CD14-positive monocyte (primary cell): ENCODE measurements around the gene CHI3L2. TPM values are rescaled to one million over a fixed set of nuclear protein-coding genes. Genes with fewer than 3 reads are reported as not detected.

Source experiments
- DNase-seq, 3 donors: peaks; one replicate each; pipeline ENCODE4 v3.0.0-alpha.2; 2011 to 2022
- H2AFZ ChIP-seq: 2 replicates; pipeline ENCODE4 v1.6.0; 2012; ENCODE audit warnings: mild to moderate bottlenecking, low read depth, low read length, inconsistent platforms; ENCODE audit not compliant: insufficient read depth, poor library complexity, severe bottlenecking
- H3K27ac ChIP-seq, 2 donors: 1 replicate in 1 of 2; 2 replicates in 1 of 2; pipeline ENCODE4 v1.5.1; 2012 to 2013; ENCODE audit warnings: low read length in 2 of 2, control low read depth in 1 of 2, inconsistent platforms in 1 of 2, low read depth in 1 of 2, mild to moderate bottlenecking in 1 of 2
- H3K27me3 ChIP-seq, 2 donors: one replicate each; pipeline versions ENCODE4 v1.6.0 to v1.6.1; 2011 to 2013; ENCODE audit warnings: low read length in 2 of 2; ENCODE audit not compliant: control insufficient read depth in 2 of 2, insufficient read depth in 2 of 2
- H3K36me3 ChIP-seq, 2 donors: replicated peaks in 1 of 2; 1 replicate in 1 of 2; 2 replicates in 1 of 2; pipeline versions ENCODE4 v1.5.1 to v1.6.1; 2012 to 2013; ENCODE audit warnings: low read length in 2 of 2, control low read depth in 1 of 2, inconsistent platforms in 1 of 2, mild to moderate bottlenecking in 1 of 2; ENCODE audit not compliant: insufficient read depth in 2 of 2, control insufficient read depth in 1 of 2
- H3K4me1 ChIP-seq, 2 donors: 1 replicate in 1 of 2; 2 replicates in 1 of 2; pipeline versions ENCODE4 v1.5.1 to v1.6.1; 2012 to 2013; ENCODE audit warnings: low read length in 2 of 2, control low read depth in 1 of 2, inconsistent platforms in 1 of 2, mild to moderate bottlenecking in 1 of 2, moderate library complexity in 1 of 2; ENCODE audit not compliant: insufficient read depth in 2 of 2, control insufficient read depth in 1 of 2
- H3K4me2 ChIP-seq: replicated peaks from 2 replicates; pipeline ENCODE3; 2012; ENCODE audit warnings: low read length, moderate library complexity, mild to moderate bottlenecking; ENCODE audit not compliant: poor library complexity, severe bottlenecking; ENCODE audit errors: extremely low read depth
- H3K4me3 ChIP-seq, 3 experiments: fragments of 200-600 bp in 1 of 3; sonication (generic) in 1 of 3; replicated peaks in 1 of 3; 1 replicate in 2 of 3; 2 replicates in 1 of 3; pipeline ENCODE4 v1.5.1; 2011 to 2013; ENCODE audit warnings: low read length in 3 of 3, mild to moderate bottlenecking in 3 of 3, control low read depth in 2 of 3, low read depth in 2 of 3, inconsistent platforms in 1 of 3, moderate library complexity in 1 of 3
- H3K79me2 ChIP-seq: 2 replicates; pipeline ENCODE4 v1.6.0; 2012; ENCODE audit warnings: mild to moderate bottlenecking, control low read depth, inconsistent platforms, low read length, moderate library complexity; ENCODE audit not compliant: insufficient read depth
- H3K9ac ChIP-seq: 2 replicates; pipeline ENCODE4 v1.6.0; 2017; ENCODE audit warnings: low read length, mild to moderate bottlenecking; ENCODE audit not compliant: insufficient read depth, poor library complexity, severe bottlenecking
- H3K9me3 ChIP-seq, 2 donors: replicated peaks in 1 of 2; 1 replicate in 1 of 2; 2 replicates in 1 of 2; pipeline versions ENCODE4 v1.5.1 to v1.6.1; 2012 to 2013; ENCODE audit warnings: low read length in 2 of 2, control low read depth in 1 of 2; ENCODE audit not compliant: control insufficient read depth in 1 of 2, insufficient read depth in 1 of 2
- H4K20me1 ChIP-seq: 2 replicates; pipeline ENCODE4 v1.6.0; 2012; ENCODE audit warnings: mild to moderate bottlenecking, low read length, control low read depth, moderate library complexity; ENCODE audit not compliant: insufficient read depth
- H3K27ac Mint-ChIP-seq, 7 donors: one replicate each; pipeline ENCODE4 v1.8.0; 2020; ENCODE audit warnings: mild to moderate bottlenecking in 7 of 7, mixed read lengths in 7 of 7, moderate library complexity in 6 of 7, inconsistent platforms in 2 of 7
- H3K27me3 Mint-ChIP-seq, 3 donors: one replicate each; pipeline ENCODE4 v1.8.0; 2021 to 2022; ENCODE audit warnings: low read depth in 3 of 3, mild to moderate bottlenecking in 3 of 3, mixed read lengths in 3 of 3, moderate library complexity in 3 of 3, inconsistent platforms in 1 of 3
- H3K36me3 Mint-ChIP-seq, 2 donors: one replicate each; pipeline ENCODE4 v1.8.0; 2020; ENCODE audit warnings: mixed read lengths in 2 of 2, inconsistent platforms in 1 of 2, mild to moderate bottlenecking in 1 of 2
- H3K4me1 Mint-ChIP-seq: one replicate; pipeline ENCODE4 v1.8.0; 2020; ENCODE audit warnings: mild to moderate bottlenecking, mixed read lengths
- H3K4me3 Mint-ChIP-seq, 2 donors: one replicate each; pipeline ENCODE4 v1.8.0; 2020; ENCODE audit warnings: mild to moderate bottlenecking in 2 of 2, mixed read lengths in 2 of 2, moderate library complexity in 1 of 2
- H3K9me3 Mint-ChIP-seq, 7 donors: one replicate each; pipeline ENCODE4 v1.8.0; 2020 to 2022; ENCODE audit warnings: mixed read lengths in 7 of 7, mild to moderate bottlenecking in 6 of 7, moderate library complexity in 6 of 7, inconsistent platforms in 2 of 7
- CTCF ChIP-seq: fragments of 200-600 bp; IDR thresholded peaks from one replicate; pipeline ENCODE4 v1.8.0; 2022; ENCODE audit warnings: antibody characterized with exemption, mild to moderate bottlenecking
- WGBS: methylation state at CpG from one replicate; pipeline ENCODE4 v1.1.5; 2013; ENCODE audit warnings: missing lambda C conversion rate; ENCODE audit not compliant: insufficient coverage; 5-methylcytosine and 5-hydroxymethylcytosine counted together
- intact Hi-C, 2 donors: fragments of 100-400 bp; cut with micrococcal nuclease; formaldehyde crosslinking; loops; one replicate each; pipeline versions ENCODE4 v1.15.0 to v1.15.1; 2023
- polyA plus RNA-seq, 3 donors: library from polyadenylated mRNA; depleted of rRNA in 1 of 3; unstranded in 2 of 3; stranded (reverse) in 1 of 3; fragments of 300-500 nt in 2 of 3; fragments of >200 nt in 1 of 3; fragmentation: Illumina TruSeq in 2 of 3; gene quantifications; 1 replicate in 2 of 3; 2 replicates in 1 of 3; pipeline ENCODE4 v1.2.3, GENCODE V29; 2012 to 2021

Gene CHI3L2
- polyA plus RNA-seq, 3 donors, result 1.2 to 9.9 (median 1.4) TPM

- no peaks in the 10 kb centered on the region for H3K4me1 Mint-ChIP-seq
- Histone ChIP-seq H3K4me1 (no peaks in the 10 kb centered on the region), H3K79me2 (no peaks in the 10 kb centered on the region), H3K9me3 (no peaks in the 10 kb centered on the region), H2AFZ (no peak overlapping the region), H3K27me3 (peaks cover 0 to 2% of the 10 kb centered on the region in 2 donors), H3K36me3 (no peaks in the 10 kb centered on the region), H3K9ac (no peak overlapping the region), H3K27ac (no peak overlapping the region), H3K4me3 (no peak overlapping the region), H4K20me1 (no peaks in the 10 kb centered on the region), H3K4me2 (no peak overlapping the region)
- intact Hi-C loops, result no loop called here
- no peak for TF ChIP-seq CTCF
- H3K27ac Mint-ChIP-seq, result no peak overlapping the region
- no peaks in the 10 kb centered on the region for H3K36me3 Mint-ChIP-seq
- peaks cover 3 to 18% (median 4%) of the 10 kb centered on the region in 3 donors for H3K27me3 Mint-ChIP-seq
- H3K4me3 Mint-ChIP-seq, result peak overlapping the region in 1 of 2 donors; percentile 12
- H3K9me3 Mint-ChIP-seq, result peaks cover 0 to 10% (median 7%) of the 10 kb centered on the region in 7 donors
- DNase-seq, result no peak
Observed at GRCh38 chr1:111280267-111280666, 52.8 kb downstream of the CHI3L2 start.

- peaks cover 3 to 16% (median 4%) of the 10 kb centered on the region in 3 donors for H3K27me3 Mint-ChIP-seq
- Histone ChIP-seq H3K27ac (no peak overlapping the region), H3K4me3 (no peak overlapping the region), H3K4me1 (no peaks in the 10 kb centered on the region), H3K9me3 (no peaks in the 10 kb centered on the region), H3K9ac (no peak overlapping the region), H3K27me3 (peaks cover 0 to 2% of the 10 kb centered on the region in 2 donors), H3K4me2 (no peak overlapping the region), H2AFZ (no peak overlapping the region), H3K36me3 (no peaks in the 10 kb centered on the region), H3K79me2 (no peaks in the 10 kb centered on the region), H4K20me1 (no peaks in the 10 kb centered on the region)
- H3K9me3 Mint-ChIP-seq, result peaks cover 0 to 10% (median 6%) of the 10 kb centered on the region in 7 donors
- H3K4me3 Mint-ChIP-seq, result no peak overlapping the region
- 89% methylated on average over 5 of the region's 5 CpGs for WGBS
- intact Hi-C loops, result no loop called here
- no peak for DNase-seq
- no peak overlapping the region for H3K27ac Mint-ChIP-seq
- no peak for TF ChIP-seq CTCF
- no peaks in the 10 kb centered on the region for H3K4me1 Mint-ChIP-seq
- no peaks in the 10 kb centered on the region for H3K36me3 Mint-ChIP-seq
Observed at GRCh38 chr1:111281411-111281810, 53.9 kb downstream of the CHI3L2 start.
